Activated CD8-positive, alpha-beta memory T cell treated with anti-CD3 and anti-CD28 coated beads, Interleukin-2, amount 50 U/mL, for 24 hours (primary cell): ENCODE measurements around the gene ADCY1.

Experiments used
- DNase-seq: peaks from one replicate; pipeline ENCODE4 v3.0.0-alpha.2; 2020; ENCODE audit errors: extremely low read depth

The ADCY1 gene

GRCh38 chr7:45578022-45578421 is 3.9 kb downstream of the ADCY1 start:
- no peak for DNase-seq

- DNase-seq = no peak
Measured at GRCh38 chr7:45578467-45578866, 4.3 kb downstream of the ADCY1 start.

GRCh38 chr7:45579391-45579801 is 5.2 kb downstream of the ADCY1 start:
- DNase-seq = no peak

GRCh38 chr7:45580053-45580872 is 6.1 kb downstream of the ADCY1 start:
- no peak for DNase-seq

GRCh38 chr7:45581271-45581780 is 7.2 kb downstream of the ADCY1 start:
- DNase-seq = no peak

- DNase-seq = no peak
Measured at GRCh38 chr7:45582136-45582749, 8.1 kb downstream of the ADCY1 start.

- DNase-seq = no peak
Measured at GRCh38 chr7:45582868-45583277, 8.7 kb downstream of the ADCY1 start.

GRCh38 chr7:45583296-45583695 is 9.1 kb downstream of the ADCY1 start:
- no peak for DNase-seq

GRCh38 chr7:45584261-45585210 is 10.4 kb downstream of the ADCY1 start:
- no peak for DNase-seq

- DNase-seq = no peak
Measured at GRCh38 chr7:45585628-45586027, 11.5 kb downstream of the ADCY1 start.

- DNase-seq = no peak
Measured at GRCh38 chr7:45586542-45587520, 12.7 kb downstream of the ADCY1 start.

- no peak for DNase-seq
Measured at GRCh38 chr7:45588466-45588865, 14.3 kb downstream of the ADCY1 start.

- no peak for DNase-seq
Measured at GRCh38 chr7:45589061-45589460, 14.9 kb downstream of the ADCY1 start.

- DNase-seq = no peak
Measured at GRCh38 chr7:45589915-45590678, 15.9 kb downstream of the ADCY1 start.

- DNase-seq = no peak
Measured at GRCh38 chr7:45590679-45591057, 16.5 kb downstream of the ADCY1 start.

GRCh38 chr7:45591101-45591906 is 17.1 kb downstream of the ADCY1 start:
- no peak for DNase-seq

- no peak for DNase-seq
Measured at GRCh38 chr7:45592230-45592991, 18.2 kb downstream of the ADCY1 start.

- DNase-seq = no peak
Measured at GRCh38 chr7:45593121-45593541, 19.0 kb downstream of the ADCY1 start.
